BE2C (cell line): ENCODE measurements around the gene B3GALT6.

Experiments used
- DNase-seq: peaks from one replicate; pipeline ENCODE4 v3.0.0-alpha.2; 2020
- H3K27me3 ChIP-seq: fragments of 250-450 bp; sonication (Bioruptor Pico); 2 replicates; pipeline ENCODE4 v1.5.1; 2020; ENCODE audit warnings: mild to moderate bottlenecking
- H3K36me3 ChIP-seq: fragments of 250-450 bp; sonication (Bioruptor Pico); 2 replicates; pipeline ENCODE4 v1.5.1; 2020; ENCODE audit warnings: mild to moderate bottlenecking
- H3K4me1 ChIP-seq: fragments of 250-450 bp; sonication (Bioruptor Pico); 2 replicates; pipeline ENCODE4 v1.5.1; 2020
- H3K4me3 ChIP-seq: 2 replicates; pipeline ENCODE4 v1.5.1; 2011; ENCODE audit warnings: low read depth, low read length
- H3K9me3 ChIP-seq: fragments of 250-450 bp; sonication (Bioruptor Pico); 2 replicates; pipeline ENCODE4 v1.5.1; 2020
- CTCF ChIP-seq: IDR thresholded peaks from 2 replicates; pipeline ENCODE4 v1.5.1; 2012; ENCODE audit warnings: mild to moderate bottlenecking, low read depth, low read length

B3GALT6 gene

GRCh38 chr1:1234180-1234808, 2.3 kb downstream of the B3GALT6 start:
- Histone ChIP-seq H3K36me3 (peaks cover 13% of the 10 kb centered on the region), H3K27me3 (peaks cover 20% of the 10 kb centered on the region), H3K4me3 (no peak overlapping the region), H3K4me1 (peaks cover 16% of the 10 kb centered on the region), H3K9me3 (peaks cover 6% of the 10 kb centered on the region)
- TF ChIP-seq CTCF: no peak
- no peak for DNase-seq

DNA sequence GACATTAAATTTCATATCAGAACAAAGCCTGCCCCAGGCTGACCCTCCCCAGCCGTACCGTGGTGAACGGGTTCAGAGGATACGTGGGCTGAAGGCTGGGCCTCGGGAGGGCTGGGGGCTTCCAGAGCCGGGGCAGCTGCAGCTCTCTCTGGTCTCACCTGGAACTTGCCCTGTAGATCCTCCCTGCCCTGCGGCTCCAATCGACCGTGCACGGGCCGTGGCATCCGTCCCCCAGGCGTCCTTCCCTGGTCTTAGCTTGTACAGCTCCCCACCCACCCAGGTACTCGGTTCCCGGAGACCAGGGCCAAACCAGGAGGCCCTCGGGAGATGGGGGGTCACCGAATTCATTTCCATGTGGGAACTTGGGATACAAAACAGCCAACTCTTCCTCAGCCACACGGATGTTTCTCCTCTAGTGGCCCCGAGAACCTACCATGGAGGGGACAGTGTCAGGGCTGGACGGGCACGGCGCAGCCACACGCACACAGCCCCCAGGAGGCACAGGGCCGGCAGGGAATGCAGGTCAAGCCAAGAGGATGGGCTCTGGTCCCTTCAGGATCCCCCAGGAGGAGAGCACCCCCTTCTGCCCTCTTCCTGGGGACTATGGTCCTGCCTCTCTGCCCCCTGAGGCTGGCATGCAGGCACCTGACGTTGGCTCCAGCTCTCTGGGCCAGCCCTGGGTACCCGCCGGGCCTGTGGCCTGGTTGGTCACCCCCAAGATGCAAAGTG, 3.1 kb downstream of the B3GALT6 start:
- TF ChIP-seq CTCF: no peak
- Histone ChIP-seq H3K27me3 (peaks cover 29% of the 10 kb centered on the region), H3K9me3 (peaks cover 6% of the 10 kb centered on the region), H3K36me3 (peaks cover 6% of the 10 kb centered on the region), H3K4me3 (no peak overlapping the region), H3K4me1 (peaks cover 19% of the 10 kb centered on the region)
- DNase-seq: no peak

DNA sequence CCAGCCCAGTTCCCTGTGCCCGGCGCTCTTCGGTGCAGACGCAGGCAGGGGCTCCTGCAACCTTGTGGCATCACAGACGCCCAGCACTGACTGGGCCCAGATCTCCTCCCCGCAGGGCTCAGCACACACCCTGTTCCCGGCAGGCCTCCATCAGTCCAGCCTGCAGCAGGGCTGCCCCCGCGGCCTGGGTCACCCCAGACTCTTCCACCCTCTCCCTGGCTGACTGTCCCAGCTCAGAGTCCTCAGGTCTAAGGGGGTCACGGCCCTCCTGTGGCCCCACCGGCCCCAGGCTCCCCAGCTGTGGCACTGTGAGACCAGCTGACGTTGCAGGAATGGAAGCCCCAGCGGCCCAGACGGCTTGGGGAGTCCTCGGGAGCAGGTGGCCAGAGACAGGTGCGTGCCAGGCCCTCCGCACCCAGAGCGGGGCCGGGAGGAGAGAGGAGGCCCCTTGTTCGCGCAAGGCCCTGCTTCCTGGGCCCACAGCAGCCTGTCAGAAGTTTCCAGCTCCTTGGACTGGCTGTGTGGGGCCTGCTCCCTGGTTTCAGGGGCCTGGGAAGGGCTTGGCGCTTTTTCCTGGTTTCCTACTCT, 4.2 kb downstream of the B3GALT6 start:
- no peak for TF ChIP-seq CTCF
- Histone ChIP-seq H3K36me3 (peaks cover 6% of the 10 kb centered on the region), H3K27me3 (peaks cover 37% of the 10 kb centered on the region), H3K4me1 (peaks cover 19% of the 10 kb centered on the region), H3K9me3 (peaks cover 6% of the 10 kb centered on the region), H3K4me3 (no peak overlapping the region)
- DNase-seq: no peak

GRCh38 chr1:1236945-1237873, 5.2 kb downstream of the B3GALT6 start:
- peaks cover 19% of the 10 kb centered on the region for H3K4me1 ChIP-seq
- TF ChIP-seq CTCF: no peak
- no peak overlapping the region for H3K4me3 ChIP-seq
- no peak for DNase-seq
- peaks cover 6% of the 10 kb centered on the region for H3K36me3 ChIP-seq
- H3K27me3 ChIP-seq: peaks cover 45% of the 10 kb centered on the region
- peaks cover 6% of the 10 kb centered on the region for H3K9me3 ChIP-seq

DNA sequence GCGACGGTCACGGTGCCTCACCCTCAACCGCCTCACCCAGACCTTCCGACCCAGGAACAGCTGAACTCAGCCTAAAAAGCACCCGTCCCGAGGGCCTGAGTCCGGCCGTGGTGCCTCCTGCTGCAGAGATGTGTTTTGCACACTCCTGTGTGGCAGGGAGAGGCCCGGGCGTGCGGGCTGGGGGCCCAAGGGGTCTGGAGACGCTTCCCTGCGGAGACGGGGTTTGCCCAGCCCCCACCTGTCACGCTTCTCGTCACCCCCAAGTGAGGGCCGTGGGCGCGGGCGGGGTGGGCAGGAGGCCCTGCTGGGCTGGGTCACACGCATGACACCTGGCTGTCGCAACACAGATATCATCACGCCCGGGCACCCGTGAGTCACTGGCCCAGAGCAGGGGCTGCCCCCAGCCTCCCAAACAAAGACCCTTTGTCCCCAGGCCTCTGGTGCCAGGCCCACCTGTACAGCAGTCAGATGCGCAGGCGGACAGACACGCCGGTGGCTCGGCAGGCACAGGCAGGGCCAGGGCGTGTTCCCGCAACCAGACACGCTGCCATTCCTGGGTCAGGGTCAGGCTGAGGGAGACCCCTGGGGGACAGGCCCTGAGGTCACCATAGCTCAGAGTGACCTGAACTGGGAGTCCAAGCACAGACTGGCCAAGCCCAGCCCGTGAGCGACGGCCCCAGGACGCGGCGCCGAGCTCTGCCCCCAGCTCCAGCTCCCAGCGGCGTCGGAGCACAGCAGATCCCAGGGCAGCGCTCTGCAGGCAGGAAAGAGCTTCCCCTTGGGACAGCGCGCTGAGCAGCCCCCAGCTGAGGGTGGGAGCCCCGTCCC, 6.1 kb downstream of the B3GALT6 start:
- Histone ChIP-seq H3K27me3 (peaks cover 50% of the 10 kb centered on the region), H3K4me1 (peaks cover 19% of the 10 kb centered on the region)
- no peak for DNase-seq

More for the DNA sequence above, 6.1 kb downstream of the B3GALT6 start:
- H3K9me3 ChIP-seq: peaks cover 2% of the 10 kb centered on the region
- peaks cover 3% of the 10 kb centered on the region for H3K36me3 ChIP-seq
- TF ChIP-seq CTCF: no peak
- H3K4me3 ChIP-seq: no peak overlapping the region
